C4-2B (cell line): ENCODE data around the gene RPL36.

Experiments used
- ZFX ChIP-seq: fragments of 450-650 bp; IDR thresholded peaks from 2 replicates; pipeline ENCODE4 v1.6.1; 2017
- TF ChIP-seq, protein P1 (sequence below): fragments of 450-650 bp; conservative IDR thresholded peaks from 2 replicates; pipeline ENCODE4 v1.5.1; 2017; ENCODE audit warnings: mild to moderate bottlenecking

DNA sequence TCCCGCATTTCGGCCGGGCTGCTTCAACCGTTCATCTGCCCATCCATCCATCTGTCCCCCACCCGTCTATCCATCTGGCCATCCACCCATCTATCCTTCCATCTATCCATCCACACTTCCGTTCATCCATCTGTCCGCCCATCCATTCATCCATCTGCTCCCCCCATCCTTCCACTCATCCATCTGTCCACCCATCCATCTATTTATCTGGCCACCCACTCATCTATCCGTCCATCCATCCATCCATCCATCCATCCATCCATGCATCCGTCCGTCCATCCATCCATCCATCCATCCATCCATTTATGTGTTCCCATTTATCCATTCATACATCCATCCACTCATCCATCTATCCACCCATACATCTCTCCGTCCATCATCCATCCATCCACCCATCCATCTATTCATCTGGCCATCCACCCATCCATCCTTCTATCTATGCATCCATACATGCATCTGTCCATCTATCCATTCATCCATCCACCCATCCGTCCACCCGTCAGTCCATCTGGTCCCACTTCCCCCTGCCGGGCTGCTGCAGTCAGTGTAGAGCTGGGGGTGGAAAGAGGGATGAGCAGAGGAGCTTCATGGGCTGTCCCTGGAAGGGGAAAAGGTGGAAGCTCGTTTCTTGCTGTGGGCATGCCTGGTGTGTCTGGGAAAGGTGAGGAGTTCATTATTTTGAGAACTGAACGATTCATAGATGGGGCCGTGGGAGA is 8.5 kb upstream of the RPL36 start:
- TF ChIP-seq, protein P1, sequence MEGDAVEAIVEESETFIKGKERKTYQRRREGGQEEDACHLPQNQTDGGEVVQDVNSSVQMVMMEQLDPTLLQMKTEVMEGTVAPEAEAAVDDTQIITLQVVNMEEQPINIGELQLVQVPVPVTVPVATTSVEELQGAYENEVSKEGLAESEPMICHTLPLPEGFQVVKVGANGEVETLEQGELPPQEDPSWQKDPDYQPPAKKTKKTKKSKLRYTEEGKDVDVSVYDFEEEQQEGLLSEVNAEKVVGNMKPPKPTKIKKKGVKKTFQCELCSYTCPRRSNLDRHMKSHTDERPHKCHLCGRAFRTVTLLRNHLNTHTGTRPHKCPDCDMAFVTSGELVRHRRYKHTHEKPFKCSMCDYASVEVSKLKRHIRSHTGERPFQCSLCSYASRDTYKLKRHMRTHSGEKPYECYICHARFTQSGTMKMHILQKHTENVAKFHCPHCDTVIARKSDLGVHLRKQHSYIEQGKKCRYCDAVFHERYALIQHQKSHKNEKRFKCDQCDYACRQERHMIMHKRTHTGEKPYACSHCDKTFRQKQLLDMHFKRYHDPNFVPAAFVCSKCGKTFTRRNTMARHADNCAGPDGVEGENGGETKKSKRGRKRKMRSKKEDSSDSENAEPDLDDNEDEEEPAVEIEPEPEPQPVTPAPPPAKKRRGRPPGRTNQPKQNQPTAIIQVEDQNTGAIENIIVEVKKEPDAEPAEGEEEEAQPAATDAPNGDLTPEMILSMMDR, result no peak
- no peak for TF ChIP-seq ZFX
